MM.1S (cell line): ENCODE data around the gene WDR45B.

ENCODE experiments used
- DNase-seq: peaks from one replicate; pipeline ENCODE4 v3.0.0-alpha.2; 2015
- H2AFZ ChIP-seq: fragments of 300-600 bp; sonication (generic); 2 replicates; pipeline ENCODE4 v1.6.0; 2016; ENCODE audit warnings: antibody characterized with exemption, low read length
- H3F3A ChIP-seq: fragments of 300-600 bp; sonication (generic); 2 replicates; pipeline ENCODE4 v1.6.1; 2016; ENCODE audit warnings: mild to moderate bottlenecking, antibody characterized with exemption, low read length, moderate library complexity, mixed read lengths; ENCODE audit not compliant: insufficient read depth
- H3K27ac ChIP-seq: fragments of 300-600 bp; sonication (generic); 2 replicates; pipeline ENCODE4 v1.5.1; 2016; ENCODE audit warnings: mild to moderate bottlenecking, low read length
- H3K27me3 ChIP-seq: fragments of 300-600 bp; sonication (generic); replicated peaks from 2 replicates; pipeline ENCODE4 v1.6.0; 2016; ENCODE audit warnings: low read length; ENCODE audit not compliant: insufficient read depth
- H3K36me3 ChIP-seq: fragments of 300-600 bp; sonication (generic); replicated peaks from 2 replicates; pipeline ENCODE4 v1.6.1; 2016; ENCODE audit warnings: mild to moderate bottlenecking, low read length, mixed read lengths; ENCODE audit not compliant: insufficient read depth
- H3K4me1 ChIP-seq: fragments of 300-600 bp; sonication (generic); 2 replicates; pipeline ENCODE4 v1.6.1; 2016; ENCODE audit warnings: low read length, mixed read lengths
- H3K4me2 ChIP-seq: fragments of 300-600 bp; sonication (generic); 2 replicates; pipeline ENCODE4 v1.6.0; 2016; ENCODE audit warnings: low read depth, low read length
- H3K4me3 ChIP-seq: fragments of 300-600 bp; sonication (generic); 2 replicates; pipeline ENCODE4 v1.5.1; 2016; ENCODE audit warnings: low read length, mixed read lengths
- H3K79me2 ChIP-seq: fragments of 300-600 bp; sonication (generic); 2 replicates; pipeline ENCODE4 v1.6.1; 2016; ENCODE audit warnings: mixed run types, low read length, mixed read lengths
- H3K9ac ChIP-seq: fragments of 300-600 bp; sonication (generic); 2 replicates; pipeline ENCODE4 v1.6.1; 2016; ENCODE audit warnings: low read length, mixed read lengths
- H3K9me2 ChIP-seq: fragments of 300-600 bp; sonication (generic); replicated peaks from 2 replicates; pipeline ENCODE4 v1.6.1; 2016; ENCODE audit warnings: mild to moderate bottlenecking, low read length, mixed read lengths; ENCODE audit not compliant: insufficient read depth
- H3K9me3 ChIP-seq: fragments of 300-600 bp; sonication (generic); replicated peaks from 2 replicates; pipeline ENCODE4 v1.6.1; 2016; ENCODE audit warnings: mild to moderate bottlenecking, low read length, mixed read lengths; ENCODE audit not compliant: insufficient read depth
- H4K20me1 ChIP-seq: fragments of 300-600 bp; sonication (generic); 2 replicates; pipeline ENCODE4 v1.6.1; 2016; ENCODE audit warnings: mild to moderate bottlenecking, low read length, moderate library complexity, mixed read lengths; ENCODE audit not compliant: insufficient read depth
- CTCF ChIP-seq: fragments of 300-600 bp; sonication (generic); IDR thresholded peaks from 2 replicates; pipeline ENCODE4 v1.5.1; 2016; ENCODE audit warnings: antibody characterized with exemption, low read length, mixed read lengths
- EZH2 ChIP-seq: fragments of 300-600 bp; sonication (generic); optimal IDR thresholded peaks from 2 replicates; pipeline ENCODE3; 2017; ENCODE audit warnings: low read depth, mild to moderate bottlenecking, antibody characterized with exemption, low read length, mixed read lengths
- EZH2phosphoT487 ChIP-seq: fragments of 300-600 bp; sonication (generic); IDR thresholded peaks from 2 replicates; pipeline ENCODE4 v1.6.1; 2018; ENCODE audit warnings: antibody characterized with exemption, low read length

The WDR45B gene

GRCh38 chr17:82598256-82599119, 49.8 kb downstream of the WDR45B start:
- Histone ChIP-seq H3K4me3 (no peak overlapping the region), H4K20me1 (no peaks in the 10 kb centered on the region), H3F3A (peaks cover 2% of the 10 kb centered on the region; the same call in 1 of the 2 replicates), H3K36me3 (peaks cover 22% of the 10 kb centered on the region), H3K27me3 (no peaks in the 10 kb centered on the region), H3K4me2 (no peak overlapping the region), H3K27ac (no peak overlapping the region), H3K9ac (no peak overlapping the region), H2AFZ (no peak overlapping the region), H3K79me2 (peaks cover 69% of the 10 kb centered on the region), H3K9me3 (no peaks in the 10 kb centered on the region), H3K9me2 (no peaks in the 10 kb centered on the region), H3K4me1 (no peaks in the 10 kb centered on the region)
- DNase-seq, result no peak
- TF ChIP-seq EZH2phosphoT487 (no peak), EZH2 (no peak), CTCF (no peak)

GRCh38 chr17:82596837-82597672, 51.2 kb downstream of the WDR45B start:
- Histone ChIP-seq H3K79me2 (peaks cover 62% of the 10 kb centered on the region), H4K20me1 (no peaks in the 10 kb centered on the region), H3F3A (peaks cover 14% of the 10 kb centered on the region), H3K36me3 (peaks cover 10% of the 10 kb centered on the region), H3K4me1 (no peaks in the 10 kb centered on the region), H3K9ac (no peak overlapping the region), H2AFZ (no peak overlapping the region), H3K27me3 (no peaks in the 10 kb centered on the region), H3K9me2 (no peaks in the 10 kb centered on the region), H3K27ac (no peak overlapping the region), H3K4me2 (no peak overlapping the region), H3K9me3 (no peaks in the 10 kb centered on the region), H3K4me3 (no peak overlapping the region)
- no peak for TF ChIP-seq EZH2
- TF ChIP-seq CTCF, result no peak
- no peak for TF ChIP-seq EZH2phosphoT487
- DNase-seq, result no peak

- no peak overlapping the region for H3K9ac ChIP-seq
- peaks cover 16% of the 10 kb centered on the region for H3F3A ChIP-seq
- H3K27me3 ChIP-seq, result no peaks in the 10 kb centered on the region
- no peaks in the 10 kb centered on the region for H3K9me3 ChIP-seq
- peaks cover 8% of the 10 kb centered on the region for H3K36me3 ChIP-seq
- no peaks in the 10 kb centered on the region for H3K9me2 ChIP-seq
- no peak overlapping the region for H3K27ac ChIP-seq
- H3K4me1 ChIP-seq, result no peaks in the 10 kb centered on the region
- TF ChIP-seq CTCF, result no peak
- no peak for TF ChIP-seq EZH2
- no peak for TF ChIP-seq EZH2phosphoT487
- no peak overlapping the region for H3K4me2 ChIP-seq
- H3K79me2 ChIP-seq, result peaks cover 59% of the 10 kb centered on the region
- no peak overlapping the region for H2AFZ ChIP-seq
- H4K20me1 ChIP-seq, result no peaks in the 10 kb centered on the region
- no peak overlapping the region for H3K4me3 ChIP-seq
- DNase-seq, result no peak
These were observed 51.9 kb downstream of the WDR45B start for GRCh38 chr17:82596296-82596695.
